BJ (cell line): ENCODE measurements around the gene ANKRD49. TPM values are rescaled to one million over a fixed set of nuclear protein-coding genes. Genes with fewer than 3 reads are reported as not detected.

Experiments
- CTCF ChIA-PET: fragments of 350-600 bp; formaldehyde crosslinking; extraction: SDS; loops from one replicate; lab custom pipeline; 2021; ENCODE audit warnings: antibody characterized with exemption, inconsistent platforms; lab: Yijun Ruan, JAX
- POLR2A ChIA-PET: fragments of 300-600 bp; sonication (Branson Sonifier 250); formaldehyde crosslinking; extraction: SDS; loops from one replicate; lab custom pipeline; 2021; ENCODE audit warnings: antibody characterized with exemption; lab: Charles Lee
- DNase-seq: peaks from one replicate; pipeline ENCODE4 v3.0.0-alpha.2; 2011; ENCODE audit warnings: low read depth
- H3K27me3 ChIP-seq: 2 replicates; pipeline ENCODE4 v1.6.0; 2011; ENCODE audit warnings: low read length; ENCODE audit not compliant: control insufficient read depth, insufficient read depth
- H3K36me3 ChIP-seq: 2 replicates; pipeline ENCODE4 v1.5.1; 2011; ENCODE audit warnings: low read length; ENCODE audit not compliant: control insufficient read depth, insufficient read depth
- H3K4me3 ChIP-seq: 2 replicates; pipeline ENCODE4 v1.5.1; 2011; ENCODE audit warnings: low read depth, mild to moderate bottlenecking, control low read depth, low read length
- polyA plus RNA-seq: library from polyadenylated mRNA; depleted of rRNA; stranded (reverse); fragments of >200 nt; gene quantifications from 2 replicates; pipeline ENCODE4 v1.2.3, GENCODE V29; 2011
- TF ChIP-seq, protein P1 (sequence below): IDR thresholded peaks from 2 replicates; pipeline ENCODE4 v1.5.1; 2011; ENCODE audit warnings: low read depth, mild to moderate bottlenecking, control low read depth, inconsistent platforms, low read length, moderate library complexity; ENCODE audit not compliant: insufficient read depth

Gene ANKRD49
- polyA plus RNA-seq, 1 experiment, result 8.1 TPM

DNA sequence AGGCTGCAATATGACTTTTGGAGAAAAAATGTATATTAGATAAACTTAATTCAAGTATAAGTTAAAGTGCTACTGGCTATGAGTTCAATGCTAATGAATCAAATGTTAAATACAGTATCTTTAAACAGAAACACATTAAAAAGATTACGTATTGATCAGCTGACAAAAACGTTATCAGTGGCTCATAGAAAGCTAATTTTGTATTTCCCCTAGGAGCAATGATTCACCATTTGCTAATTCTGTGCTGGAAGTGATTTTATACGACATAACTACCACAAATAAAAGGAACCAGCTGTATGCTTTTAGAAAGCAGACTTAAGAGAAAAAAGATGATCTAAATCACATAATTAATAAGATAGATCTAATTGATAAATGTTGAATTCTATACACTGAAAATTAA lies 43.7 kb upstream of the ANKRD49 start:
- no peak overlapping the region for H3K4me3 ChIP-seq
- TF ChIP-seq, protein P1, sequence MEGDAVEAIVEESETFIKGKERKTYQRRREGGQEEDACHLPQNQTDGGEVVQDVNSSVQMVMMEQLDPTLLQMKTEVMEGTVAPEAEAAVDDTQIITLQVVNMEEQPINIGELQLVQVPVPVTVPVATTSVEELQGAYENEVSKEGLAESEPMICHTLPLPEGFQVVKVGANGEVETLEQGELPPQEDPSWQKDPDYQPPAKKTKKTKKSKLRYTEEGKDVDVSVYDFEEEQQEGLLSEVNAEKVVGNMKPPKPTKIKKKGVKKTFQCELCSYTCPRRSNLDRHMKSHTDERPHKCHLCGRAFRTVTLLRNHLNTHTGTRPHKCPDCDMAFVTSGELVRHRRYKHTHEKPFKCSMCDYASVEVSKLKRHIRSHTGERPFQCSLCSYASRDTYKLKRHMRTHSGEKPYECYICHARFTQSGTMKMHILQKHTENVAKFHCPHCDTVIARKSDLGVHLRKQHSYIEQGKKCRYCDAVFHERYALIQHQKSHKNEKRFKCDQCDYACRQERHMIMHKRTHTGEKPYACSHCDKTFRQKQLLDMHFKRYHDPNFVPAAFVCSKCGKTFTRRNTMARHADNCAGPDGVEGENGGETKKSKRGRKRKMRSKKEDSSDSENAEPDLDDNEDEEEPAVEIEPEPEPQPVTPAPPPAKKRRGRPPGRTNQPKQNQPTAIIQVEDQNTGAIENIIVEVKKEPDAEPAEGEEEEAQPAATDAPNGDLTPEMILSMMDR, result no peak
- ChIA-PET POLR2A (no interaction called here), CTCF (no interaction called here)
- peak; percentile 15 for DNase-seq
- H3K27me3 ChIP-seq, result no peaks in the 10 kb centered on the region
- H3K36me3 ChIP-seq, result no peaks in the 10 kb centered on the region; the same call in 1 of the 2 replicates

DNA sequence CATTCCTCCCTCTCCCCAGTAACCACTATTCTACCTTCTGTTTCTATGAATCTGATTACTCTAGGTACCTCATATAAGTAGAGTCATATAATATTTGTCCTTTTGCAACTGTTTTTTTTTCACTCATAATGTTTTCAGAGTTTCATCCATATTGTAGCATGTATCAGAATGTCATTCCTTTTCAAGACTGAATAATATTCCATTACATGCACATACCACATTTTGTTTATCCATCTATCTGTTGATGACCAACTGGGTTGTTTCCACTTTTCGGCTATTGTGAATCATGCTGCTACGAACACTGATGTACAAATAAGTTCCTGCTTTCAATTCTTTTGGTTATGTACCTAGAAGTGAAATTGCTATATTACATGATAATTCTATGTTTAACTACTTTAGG lies 40.8 kb upstream of the ANKRD49 start:
- H3K36me3 ChIP-seq, result no peaks in the 10 kb centered on the region; the same call in 1 of the 2 replicates

DNA sequence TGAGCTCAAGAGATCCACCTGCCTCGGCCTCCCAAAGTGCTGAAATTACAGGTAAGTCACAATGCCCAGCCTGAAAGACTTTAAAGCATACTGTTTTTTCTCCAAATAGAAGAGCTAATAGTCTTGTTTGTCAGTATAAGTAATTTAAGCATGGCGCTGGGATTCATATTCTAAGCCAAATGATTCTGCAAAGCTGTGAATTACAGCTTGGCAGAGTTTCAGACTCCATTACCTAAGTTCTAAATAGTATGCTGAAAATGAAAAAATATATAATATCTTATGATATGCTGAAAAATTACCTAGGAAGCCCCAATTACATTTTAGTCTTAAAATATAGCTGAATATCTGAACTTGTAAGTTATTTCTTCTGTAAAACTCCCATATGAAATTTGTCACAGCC lies 39.5 kb upstream of the ANKRD49 start:
- Histone ChIP-seq H3K27me3 (no peaks in the 10 kb centered on the region), H3K36me3 (no peaks in the 10 kb centered on the region), H3K4me3 (no peak overlapping the region)
- no peak for DNase-seq
- TF ChIP-seq, protein P1, result no peak
- ChIA-PET CTCF (interaction anchor here (0.8 kb wide), 1 partner anchor 31 kb away, joined by 3 read pairs; no protein-coding TSS in a partner anchor), POLR2A (no interaction called here)

More for the DNA sequence above, 40.8 kb upstream of the ANKRD49 start:
- no peak overlapping the region for H3K4me3 ChIP-seq
- no peak for DNase-seq
- CTCF ChIA-PET, result no interaction called here
- TF ChIP-seq, protein P1, result no peak
- POLR2A ChIA-PET, result no interaction called here
- no peaks in the 10 kb centered on the region for H3K27me3 ChIP-seq

DNA sequence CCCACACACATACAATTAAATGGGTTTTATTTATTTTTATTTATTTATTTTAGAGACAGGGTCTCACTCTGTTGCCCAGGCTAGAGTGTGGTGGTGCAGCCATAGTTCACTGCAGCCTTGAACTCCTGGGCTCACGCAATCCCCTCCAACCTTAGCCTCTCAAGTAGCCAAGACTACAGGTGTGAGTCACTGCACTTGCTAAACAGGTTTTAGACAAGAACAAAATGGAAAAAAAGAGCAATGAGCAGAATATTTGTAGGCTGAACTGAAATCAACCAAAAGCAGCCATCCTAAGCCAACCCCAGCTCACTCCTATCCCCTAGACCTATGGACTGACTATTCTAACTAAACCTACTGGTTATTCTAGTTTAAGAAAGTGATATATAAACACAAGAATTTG lies 37.9 kb upstream of the ANKRD49 start:
- H3K36me3 ChIP-seq, result no peaks in the 10 kb centered on the region
- H3K4me3 ChIP-seq, result no peak overlapping the region
- TF ChIP-seq, protein P1, result no peak
- no peak for DNase-seq
- H3K27me3 ChIP-seq, result no peaks in the 10 kb centered on the region
- ChIA-PET POLR2A (no interaction called here), CTCF (no interaction called here)

DNA sequence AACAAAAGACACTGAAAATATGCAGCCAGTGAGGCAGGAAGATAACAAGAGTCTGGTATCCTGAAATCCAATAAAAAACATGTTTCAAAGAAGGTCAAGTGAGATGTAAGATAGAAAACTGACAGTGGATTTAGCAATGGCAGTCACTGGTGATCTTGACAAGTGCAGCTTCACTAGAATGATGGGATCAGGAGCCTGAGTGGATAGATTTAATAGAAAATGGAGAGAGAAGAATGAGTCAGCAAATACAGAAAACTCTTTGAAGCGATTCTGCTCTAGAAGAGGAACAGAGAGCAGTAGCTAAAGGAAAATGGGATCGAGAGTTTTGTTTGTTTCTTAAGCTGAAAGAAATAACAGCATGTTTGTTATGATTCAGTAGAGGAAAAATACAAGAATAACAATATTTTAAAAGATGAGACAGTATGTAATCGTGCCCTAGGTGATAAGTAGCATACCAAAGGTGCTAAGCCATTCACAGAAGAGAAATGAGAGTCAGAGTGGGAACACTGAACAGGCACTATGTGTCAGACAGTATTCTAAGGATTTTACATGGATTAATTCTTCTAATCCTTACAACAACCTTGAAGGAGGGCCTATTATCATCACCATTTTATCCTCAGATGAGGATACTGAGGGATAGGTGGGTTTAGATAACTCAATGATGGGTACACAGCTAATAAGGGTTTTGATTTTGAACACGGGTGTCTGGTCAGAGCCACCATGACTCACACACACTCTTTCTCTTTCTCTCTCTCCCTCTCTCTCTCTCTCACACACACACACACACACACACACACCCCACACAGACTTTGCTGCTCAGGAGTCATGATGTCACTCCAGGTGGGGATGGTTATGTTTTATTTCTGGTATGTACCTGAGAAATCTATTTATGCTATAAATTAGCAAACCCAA lies 36.4 kb upstream of the ANKRD49 start:
- ChIA-PET CTCF (interaction anchor here (0.8 kb wide), 1 partner anchor 17 kb away, joined by 3 read pairs; no protein-coding TSS in a partner anchor), POLR2A (no interaction called here)
- TF ChIP-seq, protein P1, result no peak
- H3K36me3 ChIP-seq, result no peaks in the 10 kb centered on the region
- no peak overlapping the region for H3K4me3 ChIP-seq
- no peak for DNase-seq
- no peaks in the 10 kb centered on the region for H3K27me3 ChIP-seq
